ENCODE results near the gene FAR1.

The FAR1 gene

GRCh38 chr11:13668957-13669521, 571 bp downstream of the FAR1 start:
- POLR2A ChIA-PET = interaction anchor here (0.6 kb wide), 1 partner anchor 22 kb away, joined by 3 read pairs; no protein-coding TSS in a partner anchor
- DNase-seq (ENCODE audit: extremely low spot score) = peak; percentile 27

GRCh38 chr11:13669544-13670488, 1.3 kb downstream of the FAR1 start:
- CTCF ChIA-PET = no interaction called here
- no peak for DNase-seq (ENCODE audit: extremely low spot score)
- POLR2A ChIA-PET = interaction anchor here (0.8 kb wide), 1 partner anchor 67 kb away, joined by 4 read pairs; no protein-coding TSS in a partner anchor
- TF ChIP-seq PKNOX1 (IDR thresholded peaks at IDR 0.05) = no peak
- TF ChIP-seq ELF4 (IDR thresholded peaks at IDR 0.05) = no peak
- no peak for TF ChIP-seq FOXM1 (IDR thresholded peaks at IDR 0.05; ENCODE audit: borderline replicate concordance)
- no peak for TF ChIP-seq CTBP1 (IDR thresholded peaks at IDR 0.05; ENCODE audit: borderline replicate concordance)
- TF ChIP-seq FOXA1 (IDR thresholded peaks at IDR 0.05) = no peak
- TF ChIP-seq LEF1 (IDR thresholded peaks at IDR 0.05; ENCODE audit: borderline replicate concordance) = no peak
- no peak for TF ChIP-seq NFRKB (IDR thresholded peaks at IDR 0.05)
- TF ChIP-seq HDGF (IDR thresholded peaks at IDR 0.05; ENCODE audit: borderline replicate concordance) = no peak
- TF ChIP-seq BHLHE40 (IDR thresholded peaks at IDR 0.05; ENCODE audit: borderline replicate concordance) = no peak
- no peak for TF ChIP-seq L3MBTL2 (conservative IDR thresholded peaks at IDR 0.05)
- TF ChIP-seq SP1 (IDR thresholded peaks at IDR 0.05) = no peak
- no peak for TF ChIP-seq ZNF384 (IDR thresholded peaks at IDR 0.05)
- TF ChIP-seq FOXK2 (IDR thresholded peaks at IDR 0.05) = no peak

More at GRCh38 chr11:13668957-13669521, 571 bp downstream of the FAR1 start:
- no peak for TF ChIP-seq HDGF (IDR thresholded peaks at IDR 0.05; ENCODE audit: borderline replicate concordance)
- TF ChIP-seq L3MBTL2 (conservative IDR thresholded peaks at IDR 0.05) = peak; percentile 83
- TF ChIP-seq LEF1 (IDR thresholded peaks at IDR 0.05; ENCODE audit: borderline replicate concordance) = no peak
- TF ChIP-seq NFRKB (IDR thresholded peaks at IDR 0.05) = no peak
- no peak for TF ChIP-seq ZNF384 (IDR thresholded peaks at IDR 0.05)
- CTCF ChIA-PET = no interaction called here

GRCh38 chr11:13672576-13673210, 4.2 kb downstream of the FAR1 start:
- CTCF ChIA-PET = no interaction called here
- TF ChIP-seq L3MBTL2 (conservative IDR thresholded peaks at IDR 0.05) = no peak
- POLR2A ChIA-PET = no interaction called here
- no peak for DNase-seq (ENCODE audit: extremely low spot score)

- TF ChIP-seq ELF4 (IDR thresholded peaks at IDR 0.05) (no peak), NFRKB (IDR thresholded peaks at IDR 0.05) (no peak), PKNOX1 (IDR thresholded peaks at IDR 0.05) (no peak), BHLHE40 (IDR thresholded peaks at IDR 0.05; ENCODE audit: borderline replicate concordance) (no peak), L3MBTL2 (conservative IDR thresholded peaks at IDR 0.05) (no peak), SP1 (IDR thresholded peaks at IDR 0.05) (no peak), TARDBP (IDR thresholded peaks at IDR 0.05) (no peak), FOXM1 (IDR thresholded peaks at IDR 0.05; ENCODE audit: borderline replicate concordance) (no peak), HDGF (IDR thresholded peaks at IDR 0.05; ENCODE audit: borderline replicate concordance) (no peak), CTBP1 (IDR thresholded peaks at IDR 0.05; ENCODE audit: borderline replicate concordance) (no peak)
- POLR2A ChIA-PET = no interaction called here
- no peak for DNase-seq (ENCODE audit: extremely low spot score)
- CTCF ChIA-PET = no interaction called here
Observed at GRCh38 chr11:13674799-13675509, 6.5 kb downstream of the FAR1 start.

- TF ChIP-seq ELF4 (IDR thresholded peaks at IDR 0.05) = no peak
- no peak for TF ChIP-seq BHLHE40 (IDR thresholded peaks at IDR 0.05; ENCODE audit: borderline replicate concordance)
- no peak for TF ChIP-seq FOXM1 (IDR thresholded peaks at IDR 0.05; ENCODE audit: borderline replicate concordance)
- no peak for TF ChIP-seq TARDBP (IDR thresholded peaks at IDR 0.05)
- TF ChIP-seq ARNT (IDR thresholded peaks at IDR 0.05) = no peak
- no peak for TF ChIP-seq SUZ12 (IDR thresholded peaks at IDR 0.05)
- TF ChIP-seq SP1 (IDR thresholded peaks at IDR 0.05) = no peak
- TF ChIP-seq PKNOX1 (IDR thresholded peaks at IDR 0.05) = no peak
- TF ChIP-seq FOXA1 (IDR thresholded peaks at IDR 0.05) = no peak
- TF ChIP-seq FOXK2 (IDR thresholded peaks at IDR 0.05) = no peak
- no peak for TF ChIP-seq LEF1 (IDR thresholded peaks at IDR 0.05; ENCODE audit: borderline replicate concordance)
- no peak for TF ChIP-seq L3MBTL2 (conservative IDR thresholded peaks at IDR 0.05)
- no peak for TF ChIP-seq NFRKB (IDR thresholded peaks at IDR 0.05)
- no peak for TF ChIP-seq CTBP1 (IDR thresholded peaks at IDR 0.05; ENCODE audit: borderline replicate concordance)
- no peak for TF ChIP-seq HDGF (IDR thresholded peaks at IDR 0.05; ENCODE audit: borderline replicate concordance)
- TF ChIP-seq ZNF384 (IDR thresholded peaks at IDR 0.05) = no peak
- ChIA-PET POLR2A (no interaction called here), CTCF (no interaction called here)
- no peak for DNase-seq (ENCODE audit: extremely low spot score)
Observed at GRCh38 chr11:13676576-13676975, 8.1 kb downstream of the FAR1 start.

Measured in HEK293T (cell line).